OCI-LY1 (cell line): Measurements from ENCODE around the gene OR10P1.

Source experiments
- CTCF ChIP-seq: fragments of 200-600 bp; sonication (generic), shearing (Covaris generic); IDR thresholded peaks from 2 replicates; pipeline ENCODE4 v1.5.1; 2017; ENCODE audit warnings: mild to moderate bottlenecking, antibody characterized with exemption, low read length, moderate library complexity, mixed read lengths
- EZH2 ChIP-seq: fragments of 200-600 bp; sonication (generic), shearing (Covaris generic); IDR thresholded peaks from 2 replicates; pipeline ENCODE4 v1.8.0; 2017; ENCODE audit warnings: borderline replicate concordance, mixed run types, mild to moderate bottlenecking, antibody characterized with exemption, low read length, moderate library complexity, mixed read lengths

GRCh38 chr12:55657212-55657611 lies 20.5 kb downstream of the OR10P1 start:
- TF ChIP-seq CTCF (no peak), EZH2 (no peak)
